ENCODE data around the gene BCL2L11. TPM values are rescaled to one million over a fixed set of nuclear protein-coding genes. Genes with fewer than 3 reads are reported as not detected.

BCL2L11 gene
- total RNA-seq, 1 experiment from 2014 or later: 21.2 TPM

DNA sequence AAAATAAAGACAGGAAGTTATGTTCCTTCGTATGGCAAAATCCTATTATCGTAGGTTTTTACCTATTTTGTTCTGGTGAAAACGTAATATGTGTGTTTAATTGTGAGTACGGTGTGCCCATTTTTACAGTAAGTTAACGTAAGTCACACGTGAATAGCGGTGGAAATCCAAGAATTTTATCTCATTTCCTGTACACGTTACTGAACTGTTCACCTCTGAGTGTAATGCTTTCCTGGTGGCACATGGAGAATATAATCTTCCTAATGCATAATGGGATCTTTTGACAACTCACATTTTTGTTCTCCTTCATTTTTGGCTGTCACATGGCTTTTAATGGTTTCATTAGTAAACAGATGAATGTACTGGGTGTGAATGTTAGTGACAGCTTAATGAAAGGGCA, 28.2 kb downstream of the BCL2L11 start:
- no CpG with 5 or more reads among the region's 8 CpGs for WGBS (ENCODE audit: extremely low coverage, insufficient read length, low lambda C conversion rate)
- no peak overlapping the region for H3K27ac Mint-ChIP-seq

More for the DNA sequence above, 28.2 kb downstream of the BCL2L11 start:
- Histone ChIP-seq H3K9ac (ENCODE audit: extremely low read depth, insufficient read length, low read length) (no peak overlapping the region), H4K8ac (replicated peaks; ENCODE audit: insufficient read length, low read depth, low read length) (no peak overlapping the region), H2BK5ac (ENCODE audit: insufficient read length, low read length) (no peak overlapping the region), H4K20me1 (ENCODE audit: control insufficient read depth, insufficient read depth, insufficient read length) (no peaks in the 10 kb centered on the region), H3K23ac (ENCODE audit: insufficient read length, low read depth, low read length) (no peak overlapping the region), H3K27me3 (ENCODE audit: insufficient read depth, low read length) (no peaks in the 10 kb centered on the region), H3K9me3 (ENCODE audit: control insufficient read depth, low read depth, low read length) (no peaks in the 10 kb centered on the region), H3K27ac (ENCODE audit: insufficient read length, low read depth, low read length) (no peak overlapping the region), H2BK20ac (ENCODE audit: low read depth, low read length, poor library complexity, severe bottlenecking) (no peak overlapping the region), H3K23me2 (ENCODE audit: insufficient read length, low read depth, low read length, poor library complexity, severe bottlenecking) (no peaks in the 10 kb centered on the region), H3K56ac (ENCODE audit: insufficient read length, low read depth, low read length) (no peak overlapping the region), H3K79me1 (ENCODE audit: insufficient read depth, low read depth, low read length, poor library complexity, severe bottlenecking) (peaks cover 3% of the 10 kb centered on the region), H3K79me2 (ENCODE audit: insufficient read depth, low read length) (no peaks in the 10 kb centered on the region), H3K14ac (ENCODE audit: insufficient read depth, low read length) (no peak overlapping the region), H2BK120ac (ENCODE audit: low read depth, low read length, poor library complexity, severe bottlenecking) (no peak overlapping the region), H2BK12ac (ENCODE audit: insufficient read length, low read depth, low read length) (no peak overlapping the region), H4K5ac (ENCODE audit: insufficient read length, low read depth, low read length) (no peak overlapping the region), H2AFZ (ENCODE audit: low read length) (no peak overlapping the region), H3T11ph (ENCODE audit: low read length) (no peak overlapping the region), H3K4me1 (ENCODE audit: insufficient read depth, low read length) (no peaks in the 10 kb centered on the region), H3K4ac (ENCODE audit: low read depth, low read length) (no peak overlapping the region), H2AK5ac (ENCODE audit: insufficient read length, low read length) (no peak overlapping the region), H3K18ac (ENCODE audit: insufficient read length, low read depth, low read length) (no peak overlapping the region), H3K4me2 (ENCODE audit: insufficient read depth, insufficient read length, low read length) (no peak overlapping the region), H4K91ac (ENCODE audit: insufficient read length, low read depth, low read length) (no peak overlapping the region), H2BK15ac (ENCODE audit: low read depth, low read length) (no peak overlapping the region)
- Mint-ChIP-seq H3K9me3 (no peaks in the 10 kb centered on the region), H3K4me1 (peaks cover 15 to 27% of the 10 kb centered on the region in 2 experiments), H3K4me3 (no peak overlapping the region), H3K27me3 (ENCODE audit: low read depth) (no peaks in the 10 kb centered on the region), H3K36me3 (ENCODE audit: insufficient read depth in 1 of 3, low read depth in 3 of 3) (peaks cover 21 to 50% (median 46%) of the 10 kb centered on the region in 3 experiments; a peak in 6 of 7 replicates)
- no peak for DNase-seq
- TF ChIP-seq, protein P1, sequence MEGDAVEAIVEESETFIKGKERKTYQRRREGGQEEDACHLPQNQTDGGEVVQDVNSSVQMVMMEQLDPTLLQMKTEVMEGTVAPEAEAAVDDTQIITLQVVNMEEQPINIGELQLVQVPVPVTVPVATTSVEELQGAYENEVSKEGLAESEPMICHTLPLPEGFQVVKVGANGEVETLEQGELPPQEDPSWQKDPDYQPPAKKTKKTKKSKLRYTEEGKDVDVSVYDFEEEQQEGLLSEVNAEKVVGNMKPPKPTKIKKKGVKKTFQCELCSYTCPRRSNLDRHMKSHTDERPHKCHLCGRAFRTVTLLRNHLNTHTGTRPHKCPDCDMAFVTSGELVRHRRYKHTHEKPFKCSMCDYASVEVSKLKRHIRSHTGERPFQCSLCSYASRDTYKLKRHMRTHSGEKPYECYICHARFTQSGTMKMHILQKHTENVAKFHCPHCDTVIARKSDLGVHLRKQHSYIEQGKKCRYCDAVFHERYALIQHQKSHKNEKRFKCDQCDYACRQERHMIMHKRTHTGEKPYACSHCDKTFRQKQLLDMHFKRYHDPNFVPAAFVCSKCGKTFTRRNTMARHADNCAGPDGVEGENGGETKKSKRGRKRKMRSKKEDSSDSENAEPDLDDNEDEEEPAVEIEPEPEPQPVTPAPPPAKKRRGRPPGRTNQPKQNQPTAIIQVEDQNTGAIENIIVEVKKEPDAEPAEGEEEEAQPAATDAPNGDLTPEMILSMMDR (conservative IDR thresholded peaks at IDR 0.05): no peak

All from H9 (cell line).